GM18870 (cell line): Measurements from ENCODE around the gene PERP.

Source experiments
- ATAC-seq: cut with Tn5 transposase; IDR thresholded peaks from one replicate; pipeline ENCODE4 v1.9.1; 2021; ENCODE audit warnings: moderate library complexity; ENCODE audit not compliant: unreplicated experiment

PERP gene

GRCh38 chr6:138063726-138064125 lies 43.5 kb downstream of the PERP start:
- no peak for ATAC-seq

- no peak for ATAC-seq
These were observed 52.2 kb downstream of the PERP start for GRCh38 chr6:138054982-138055381.

- no peak for ATAC-seq
These were observed 54.4 kb downstream of the PERP start for GRCh38 chr6:138052783-138053182.

GRCh38 chr6:138044972-138045371 lies 62.2 kb downstream of the PERP start:
- ATAC-seq: no peak

GRCh38 chr6:138044458-138044857 lies 62.8 kb downstream of the PERP start:
- no peak for ATAC-seq
